ENCODE data around the gene S100A16.
"Not testable (repeated sequence)": the region's sequence is repeated elsewhere in the genome, so short reads cannot be mapped to it uniquely, and the experiment has no call there.

S100A16 gene

DNA sequence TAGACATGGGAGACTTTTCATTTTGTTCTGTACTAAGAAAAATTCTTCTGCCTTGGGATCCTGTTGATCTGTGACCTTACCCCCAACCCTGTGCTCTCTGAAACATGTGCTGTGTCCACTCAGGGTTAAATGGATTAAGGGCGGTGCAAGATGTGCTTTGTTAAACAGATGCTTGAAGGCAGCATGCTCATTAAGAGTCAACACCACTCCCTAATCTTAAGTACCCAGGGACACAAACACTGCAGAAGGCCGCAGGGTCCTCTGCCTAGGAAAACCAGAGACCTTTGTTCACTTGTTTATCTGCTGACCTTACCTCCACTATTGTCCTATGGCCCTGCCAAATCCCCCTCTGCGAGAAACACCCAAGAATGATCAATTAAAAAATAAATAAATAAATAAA is 29.4 kb downstream of the S100A16 start:
- DNase-seq = not testable (repeated sequence)

- DNase-seq = not testable (repeated sequence)
Measured at GRCh38 chr1:153582836-153583235, 30.1 kb downstream of the S100A16 start.

DNA sequence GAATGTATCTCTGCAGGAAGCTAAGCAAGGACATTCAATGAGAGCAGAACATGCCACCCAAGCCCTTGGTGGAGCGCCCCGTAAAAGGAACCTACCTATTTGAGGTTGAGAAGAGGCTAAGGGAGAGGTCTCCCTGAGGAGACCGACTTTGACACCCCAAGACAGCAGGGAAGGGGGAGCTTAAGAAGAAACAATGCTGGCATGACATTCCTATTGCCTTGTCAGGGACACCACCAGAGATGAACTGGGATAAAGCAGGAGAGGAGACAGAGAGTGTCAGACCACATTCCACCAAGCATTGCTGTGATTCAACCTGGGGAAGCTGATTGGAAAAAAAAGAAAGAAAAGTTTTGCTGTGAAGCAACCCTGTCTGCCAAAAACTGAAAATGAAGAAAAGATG is 34.0 kb downstream of the S100A16 start:
- DNase-seq = no peak

GRCh38 chr1:153578490-153578889 is 34.4 kb downstream of the S100A16 start:
- no peak for DNase-seq

GRCh38 chr1:153577624-153578051 is 35.3 kb downstream of the S100A16 start:
- no peak for DNase-seq

DNA sequence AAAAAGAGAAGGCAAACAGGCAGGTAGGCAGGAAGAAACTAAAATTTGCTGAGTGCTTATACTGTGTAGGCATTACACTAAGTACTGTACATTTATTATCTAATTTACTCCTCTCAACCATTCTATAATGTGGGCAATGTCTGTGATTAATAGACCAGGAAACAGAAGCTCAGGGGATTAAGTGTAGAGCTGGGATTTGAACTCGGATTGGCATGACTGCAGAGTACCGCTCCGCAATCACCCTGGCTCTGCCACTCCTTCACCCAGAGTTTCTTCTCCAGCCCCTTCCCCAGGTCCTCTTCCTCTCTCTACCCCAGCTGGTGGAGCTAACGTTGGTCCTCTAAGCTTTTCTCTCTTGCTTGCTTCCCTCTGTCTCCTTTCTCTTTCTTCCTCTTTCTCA is 35.8 kb downstream of the S100A16 start:
- no peak for DNase-seq

DNA sequence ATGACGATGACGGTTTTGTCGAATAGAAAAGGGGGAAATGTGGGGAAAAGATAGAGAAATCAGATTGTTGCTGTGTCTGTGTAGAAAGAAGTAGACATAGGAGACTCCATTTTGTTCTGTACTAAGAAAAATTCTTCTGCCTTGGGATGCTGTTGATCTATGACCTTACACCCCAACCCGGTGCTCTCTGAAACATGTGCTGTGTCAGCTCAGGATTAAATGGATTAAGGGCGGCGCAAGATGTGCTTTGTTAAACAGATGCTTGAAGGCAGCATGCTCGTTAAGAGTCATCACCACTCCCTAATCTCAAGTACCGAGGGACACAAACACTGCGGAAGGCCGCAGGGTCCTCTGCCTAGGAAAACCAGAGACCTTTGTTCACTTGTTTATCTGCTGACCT is 37.4 kb downstream of the S100A16 start:
- not testable (repeated sequence) for DNase-seq

GRCh38 chr1:153575081-153575491 is 37.9 kb downstream of the S100A16 start:
- not testable (repeated sequence) for DNase-seq

DNA sequence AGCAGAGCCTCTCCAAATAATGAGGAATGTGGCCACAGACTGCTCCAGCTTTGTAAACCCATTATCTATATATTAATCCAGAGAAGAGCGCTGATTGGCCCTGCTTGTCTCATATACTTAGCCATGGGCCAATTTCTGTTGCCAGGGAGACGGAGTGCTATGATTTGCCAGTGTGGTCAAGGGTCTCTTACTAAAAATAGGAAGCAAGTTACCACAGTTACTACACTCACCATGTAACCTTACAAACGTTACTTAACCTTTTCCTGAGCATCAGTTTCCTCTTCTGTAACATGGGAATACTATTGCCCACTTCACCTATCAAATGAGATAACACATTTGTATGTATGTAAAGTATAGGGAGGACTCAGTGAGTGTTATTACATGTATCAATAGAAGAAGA is 39.6 kb downstream of the S100A16 start:
- no peak for DNase-seq

DNA sequence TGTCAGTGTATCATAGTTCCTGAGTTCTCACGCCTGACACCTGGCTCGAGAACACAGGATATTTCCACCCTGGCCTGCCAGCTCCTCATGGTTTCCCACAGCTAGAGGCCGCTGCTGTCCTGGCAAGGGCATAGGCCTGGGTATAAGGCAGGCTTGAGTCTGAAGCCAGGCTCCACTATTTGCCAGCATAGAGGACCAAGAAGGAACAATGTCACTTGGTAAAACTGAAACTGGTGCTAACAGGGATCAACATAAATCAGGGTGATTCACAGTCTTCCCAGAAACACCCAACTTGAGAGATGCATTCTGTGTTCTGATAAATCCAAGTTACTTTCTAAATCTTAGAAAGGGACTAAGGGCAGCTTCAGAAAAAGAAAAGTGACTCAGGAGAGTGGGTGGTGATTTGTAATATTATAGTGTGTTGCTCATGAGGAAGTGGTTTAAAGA is 40.3 kb downstream of the S100A16 start:
- DNase-seq = peak; percentile 36

GRCh38 chr1:153571706-153572105 is 41.2 kb downstream of the S100A16 start:
- DNase-seq = no peak

DNA sequence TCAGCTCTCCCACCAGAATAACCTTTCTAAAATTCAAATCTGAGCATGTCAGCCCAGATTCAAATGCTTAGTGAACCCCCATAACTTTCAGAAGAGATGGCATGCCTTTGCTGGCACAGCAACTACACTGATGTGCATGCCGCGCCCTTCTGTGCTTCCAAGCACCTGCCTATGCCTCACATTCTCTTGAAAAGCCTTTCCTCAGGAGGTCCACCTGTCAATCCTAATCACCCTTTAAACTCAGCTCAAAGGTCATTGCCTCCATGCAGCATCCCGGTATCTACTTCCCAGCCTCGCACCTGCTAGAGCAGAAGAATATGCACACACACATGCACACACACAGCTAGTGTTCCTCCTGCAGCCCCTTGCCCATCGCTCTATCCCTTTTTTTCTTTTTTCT is 42.1 kb downstream of the S100A16 start:
- no peak for DNase-seq

- no peak for DNase-seq
Measured at GRCh38 chr1:153569465-153569864, 43.5 kb downstream of the S100A16 start.

DNA sequence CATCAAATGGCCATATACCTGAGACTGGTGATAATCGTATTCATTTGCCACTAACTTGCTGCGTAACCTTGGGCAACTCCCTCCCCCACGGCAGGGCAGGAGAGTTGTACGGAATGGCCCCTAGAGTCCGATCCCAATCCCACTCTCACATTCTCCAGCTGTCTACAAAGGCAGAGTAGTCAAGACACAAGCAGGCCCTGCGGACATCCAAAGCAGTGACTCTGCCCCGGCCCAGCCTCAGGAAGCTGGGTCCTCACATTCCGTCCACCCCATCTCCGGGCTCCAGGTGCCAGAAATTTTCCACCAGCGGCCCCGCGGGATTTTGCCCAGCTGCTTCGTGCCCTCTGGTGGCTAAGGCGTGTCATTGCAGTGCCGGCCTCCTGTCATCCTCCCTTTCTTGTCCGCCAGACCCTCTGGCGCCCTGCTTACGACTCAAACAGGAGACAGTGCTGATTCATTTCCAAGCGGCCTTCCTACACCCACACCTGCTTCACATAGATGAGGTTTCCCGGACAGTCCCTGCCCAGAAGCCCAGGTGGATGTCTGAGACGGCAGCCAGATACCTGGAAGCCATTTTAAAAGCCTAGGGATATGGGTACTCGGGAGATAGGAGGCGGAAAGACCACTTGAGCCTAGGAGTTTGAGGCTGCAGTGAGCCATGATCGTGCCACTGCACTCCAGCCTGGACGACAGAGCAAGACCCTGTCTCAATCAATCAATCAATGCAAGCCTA is 44.4 kb downstream of the S100A16 start:
- DNase-seq = peak; percentile 72

DNA sequence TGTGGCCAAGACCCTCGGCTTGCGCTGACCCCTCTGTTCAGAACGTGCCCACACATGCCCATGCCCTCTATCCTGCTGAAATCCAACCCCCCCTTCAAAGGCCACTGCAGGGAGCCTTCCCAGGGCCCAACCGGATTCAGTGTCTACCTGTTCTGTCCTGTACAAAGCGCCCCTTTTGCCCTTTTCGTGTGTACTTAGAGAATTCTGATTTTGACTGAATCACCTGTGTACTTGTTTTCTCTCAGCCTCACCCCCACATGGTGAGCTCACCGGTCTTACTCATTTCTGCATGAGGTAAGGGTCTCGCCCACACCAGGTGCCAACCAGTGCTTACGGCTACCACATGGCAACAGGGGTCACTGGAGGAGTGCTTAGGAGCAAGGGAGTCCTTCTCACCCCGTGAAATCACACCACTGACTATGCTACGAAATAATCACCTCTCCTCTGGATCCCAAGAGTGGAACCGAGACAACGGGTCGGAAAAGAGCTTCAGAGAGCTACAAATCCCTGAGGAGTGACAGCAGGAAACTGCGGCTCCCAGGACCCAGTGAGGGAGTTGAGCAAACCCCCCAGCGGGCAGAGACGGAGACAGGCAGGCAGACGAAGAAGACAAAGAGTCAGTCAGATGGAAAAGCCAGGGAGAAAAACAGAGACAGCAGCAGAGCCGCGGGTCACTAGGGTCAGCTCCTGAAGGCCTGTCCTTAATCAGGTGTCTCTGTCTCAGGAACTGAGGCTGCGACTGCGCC is 45.1 kb downstream of the S100A16 start:
- peak; percentile 48 for DNase-seq

- DNase-seq = peak; percentile 90
Measured at GRCh38 chr1:153566414-153567371, 46.2 kb downstream of the S100A16 start.

GRCh38 chr1:153565529-153566374 is 47.2 kb downstream of the S100A16 start, which contains the start of gene S100A2:
Gene S100A2, minus strand, starts transcription at chr1:153565844. Its CDS starts 1,967 bp downstream, at chr1:153563877.
- peak; percentile 62 for DNase-seq

GRCh38 chr1:153563991-153564390 is 48.9 kb downstream of the S100A16 start:
- no peak for DNase-seq

DNA sequence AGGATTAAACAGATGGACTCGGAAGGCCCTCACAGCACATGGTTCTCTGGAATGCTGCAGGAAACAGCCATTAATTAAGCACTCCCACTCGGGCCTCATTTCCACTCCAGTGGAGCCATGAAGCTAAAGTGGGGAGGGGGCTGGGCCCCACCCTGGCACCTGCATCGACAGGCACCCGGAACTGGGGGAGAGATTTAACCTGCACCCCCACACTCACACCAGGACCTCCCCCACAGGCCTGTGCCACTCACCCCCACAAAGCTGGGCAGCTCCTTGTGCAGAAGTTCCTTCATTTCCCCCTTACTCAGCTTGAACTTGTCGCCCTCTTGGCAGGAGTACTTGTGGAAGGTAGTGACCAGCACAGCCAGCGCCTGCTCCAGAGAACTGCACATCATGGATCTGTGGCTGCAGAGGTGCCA is 49.4 kb downstream of the S100A16 start:
- DNase-seq = no peak

DNA sequence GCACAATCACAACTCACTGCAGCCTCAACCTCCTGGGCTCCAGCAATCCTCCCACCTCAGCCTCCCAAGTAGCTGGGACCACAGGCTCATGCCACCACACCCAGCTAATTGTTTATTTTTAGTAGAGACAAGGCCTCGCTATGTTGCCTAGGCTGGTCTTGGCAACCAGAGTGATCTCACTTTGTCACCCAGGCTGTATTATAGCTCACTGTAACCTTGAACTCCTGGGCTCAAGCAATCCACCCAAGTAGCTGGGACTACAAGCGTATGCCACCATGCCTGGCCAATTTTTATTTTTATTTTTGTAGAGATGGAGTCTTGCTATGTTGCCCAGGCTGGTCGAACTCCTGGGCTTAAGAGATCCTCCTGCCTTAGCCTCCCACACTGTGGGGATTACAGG is 50.9 kb downstream of the S100A16 start:
- DNase-seq = not testable (repeated sequence)

DNA sequence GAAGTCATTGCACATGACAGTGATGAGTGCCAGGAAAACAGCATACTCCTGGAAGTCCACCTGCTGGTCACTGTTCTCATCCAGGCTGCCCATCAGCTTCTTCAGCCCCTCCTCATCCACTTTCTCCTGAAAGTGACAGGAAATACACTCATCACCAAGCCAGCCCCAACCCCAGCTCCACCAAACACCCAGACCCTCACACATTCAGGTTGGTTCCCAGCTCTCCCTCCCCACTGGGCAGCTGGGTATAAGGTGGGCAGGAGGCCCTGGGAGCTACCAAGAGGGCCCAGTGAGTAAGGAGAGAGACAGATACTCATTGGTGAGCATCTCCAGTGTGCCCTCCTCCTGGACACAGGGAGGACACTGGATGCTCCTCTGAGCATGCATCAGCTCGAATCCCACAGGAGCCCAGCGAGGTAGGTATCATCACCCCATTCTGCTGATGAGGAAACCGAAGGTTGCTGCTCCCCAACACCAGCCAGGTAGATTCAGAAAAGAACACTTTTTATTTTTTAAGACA is 51.4 kb downstream of the S100A16 start:
- DNase-seq = no peak

All from stimulated activated naive CD4-positive, alpha-beta T cell treated with Interleukin-2 at 50 U/mL for 16 hours (primary cell).